Measurements from ENCODE around the gene SLC25A51. TPM values are rescaled to one million over a fixed set of nuclear protein-coding genes. Genes with fewer than 3 reads are reported as not detected.

The SLC25A51 gene
- total RNA-seq, 1 donor from 2014 or later = 28.5 TPM

DNA sequence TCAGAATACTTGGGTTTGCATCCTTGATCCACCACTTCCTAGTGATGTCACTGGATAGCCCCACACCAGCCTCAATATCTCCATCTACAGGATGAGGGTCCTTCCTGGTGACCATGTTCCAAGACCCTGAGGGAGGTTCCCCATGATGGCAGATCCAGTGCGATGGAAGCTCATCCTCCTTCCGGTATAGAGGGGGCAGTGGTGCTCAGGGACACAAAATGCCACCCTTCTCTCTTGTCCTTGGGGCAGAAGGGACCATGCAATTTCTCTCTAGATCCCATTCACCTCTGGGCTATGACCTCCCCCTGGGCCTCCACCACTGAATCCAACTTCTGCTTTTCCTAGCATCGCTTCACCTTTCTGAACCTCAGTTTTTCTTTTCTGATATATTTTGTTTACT is 5.4 kb upstream of the SLC25A51 start:
- DNase-seq (ENCODE audit: low spot score) = no peak
- no peaks in the 10 kb centered on the region for H3K36me3 Mint-ChIP-seq (ENCODE audit: low read depth, unreplicated experiment)
- TF ChIP-seq, protein P1, sequence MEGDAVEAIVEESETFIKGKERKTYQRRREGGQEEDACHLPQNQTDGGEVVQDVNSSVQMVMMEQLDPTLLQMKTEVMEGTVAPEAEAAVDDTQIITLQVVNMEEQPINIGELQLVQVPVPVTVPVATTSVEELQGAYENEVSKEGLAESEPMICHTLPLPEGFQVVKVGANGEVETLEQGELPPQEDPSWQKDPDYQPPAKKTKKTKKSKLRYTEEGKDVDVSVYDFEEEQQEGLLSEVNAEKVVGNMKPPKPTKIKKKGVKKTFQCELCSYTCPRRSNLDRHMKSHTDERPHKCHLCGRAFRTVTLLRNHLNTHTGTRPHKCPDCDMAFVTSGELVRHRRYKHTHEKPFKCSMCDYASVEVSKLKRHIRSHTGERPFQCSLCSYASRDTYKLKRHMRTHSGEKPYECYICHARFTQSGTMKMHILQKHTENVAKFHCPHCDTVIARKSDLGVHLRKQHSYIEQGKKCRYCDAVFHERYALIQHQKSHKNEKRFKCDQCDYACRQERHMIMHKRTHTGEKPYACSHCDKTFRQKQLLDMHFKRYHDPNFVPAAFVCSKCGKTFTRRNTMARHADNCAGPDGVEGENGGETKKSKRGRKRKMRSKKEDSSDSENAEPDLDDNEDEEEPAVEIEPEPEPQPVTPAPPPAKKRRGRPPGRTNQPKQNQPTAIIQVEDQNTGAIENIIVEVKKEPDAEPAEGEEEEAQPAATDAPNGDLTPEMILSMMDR (IDR thresholded peaks at IDR 0.05; ENCODE audit: unreplicated experiment) = no peak
- H3K4me1 Mint-ChIP-seq (ENCODE audit: unreplicated experiment) = peaks cover 18% of the 10 kb centered on the region
- no peak overlapping the region for H3K27ac Mint-ChIP-seq (ENCODE audit: unreplicated experiment)
- no peak overlapping the region for H3K4me3 Mint-ChIP-seq (ENCODE audit: unreplicated experiment)
- peaks cover 3% of the 10 kb centered on the region for H3K27me3 Mint-ChIP-seq (ENCODE audit: unreplicated experiment)
- H3K9me3 Mint-ChIP-seq (ENCODE audit: unreplicated experiment) = no peaks in the 10 kb centered on the region

- TF ChIP-seq, protein P1 (IDR thresholded peaks at IDR 0.05; ENCODE audit: unreplicated experiment) = no peak
- Mint-ChIP-seq H3K27me3 (ENCODE audit: unreplicated experiment) (peaks cover 1% of the 10 kb centered on the region), H3K36me3 (ENCODE audit: low read depth, unreplicated experiment) (no peaks in the 10 kb centered on the region), H3K4me1 (ENCODE audit: unreplicated experiment) (peaks cover 13% of the 10 kb centered on the region), H3K9me3 (ENCODE audit: unreplicated experiment) (no peaks in the 10 kb centered on the region), H3K4me3 (ENCODE audit: unreplicated experiment) (no peak overlapping the region), H3K27ac (ENCODE audit: unreplicated experiment) (no peak overlapping the region)
- DNase-seq (ENCODE audit: low spot score) = no peak
These were observed 4.8 kb upstream of the SLC25A51 start for GRCh38 chr9:37908698-37909186.

GRCh38 chr9:37908283-37908682 is 4.4 kb upstream of the SLC25A51 start:
- Mint-ChIP-seq H3K4me1 (ENCODE audit: unreplicated experiment) (peaks cover 8% of the 10 kb centered on the region), H3K27me3 (ENCODE audit: unreplicated experiment) (peaks cover 1% of the 10 kb centered on the region), H3K9me3 (ENCODE audit: unreplicated experiment) (no peaks in the 10 kb centered on the region), H3K27ac (ENCODE audit: unreplicated experiment) (no peak overlapping the region), H3K4me3 (ENCODE audit: unreplicated experiment) (no peak overlapping the region), H3K36me3 (ENCODE audit: low read depth, unreplicated experiment) (no peaks in the 10 kb centered on the region)
- TF ChIP-seq, protein P1 (IDR thresholded peaks at IDR 0.05; ENCODE audit: unreplicated experiment) = no peak
- no peak for DNase-seq (ENCODE audit: low spot score)

DNA sequence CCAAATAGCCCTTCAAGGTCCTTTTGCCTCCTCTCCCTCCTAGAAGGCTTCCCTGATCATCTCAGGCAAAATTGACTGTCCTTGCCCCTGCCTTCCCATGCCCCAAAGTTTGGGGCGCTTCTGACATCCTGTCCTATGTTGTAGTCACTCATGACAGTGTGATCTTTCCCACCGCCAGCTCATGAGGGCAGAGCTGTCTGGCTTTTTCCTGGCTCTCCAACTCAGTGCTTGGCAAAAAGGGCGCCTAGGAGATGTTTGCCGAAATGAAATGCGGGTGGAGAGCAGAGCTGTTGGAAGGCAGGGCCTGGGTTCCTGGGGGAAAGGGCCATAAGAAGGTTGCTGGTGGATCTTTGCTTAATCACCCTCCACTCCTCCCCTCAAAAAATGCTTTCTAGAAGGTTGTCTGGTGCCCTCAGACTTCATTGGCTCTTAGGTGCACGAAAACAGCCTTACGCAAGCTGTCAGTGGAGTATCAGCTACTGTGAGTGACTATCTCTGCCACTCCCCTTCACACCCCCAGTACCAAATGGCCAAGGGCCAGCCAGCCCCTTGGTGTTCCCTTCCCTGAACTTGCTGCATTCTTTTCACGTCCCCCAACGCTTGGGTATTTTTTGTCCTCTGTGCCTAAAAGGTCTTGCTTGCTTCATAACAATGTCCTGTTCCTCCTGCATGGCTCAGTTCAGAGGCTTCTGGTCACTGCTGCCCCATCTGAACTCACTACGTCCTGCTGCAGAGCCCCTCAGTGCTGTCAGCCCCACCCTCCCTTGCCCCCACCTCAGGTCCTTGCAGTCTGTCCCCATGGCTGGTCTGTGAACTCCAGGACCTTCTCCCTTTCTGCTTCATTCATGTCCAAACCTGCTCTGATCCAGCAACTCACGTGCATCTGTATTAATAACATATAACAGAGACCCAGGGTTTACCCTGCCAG is 2.6 kb upstream of the SLC25A51 start:
- no peaks in the 10 kb centered on the region for H3K36me3 Mint-ChIP-seq (ENCODE audit: low read depth, unreplicated experiment)
- H3K27me3 Mint-ChIP-seq (ENCODE audit: unreplicated experiment) = peaks cover 1% of the 10 kb centered on the region
- H3K4me3 Mint-ChIP-seq (ENCODE audit: unreplicated experiment) = no peak overlapping the region
- DNase-seq (ENCODE audit: low spot score) = no peak
- peaks cover 9% of the 10 kb centered on the region for H3K4me1 Mint-ChIP-seq (ENCODE audit: unreplicated experiment)
- H3K9me3 Mint-ChIP-seq (ENCODE audit: unreplicated experiment) = no peaks in the 10 kb centered on the region
- TF ChIP-seq, protein P1 (IDR thresholded peaks at IDR 0.05; ENCODE audit: unreplicated experiment) = no peak
- no peak overlapping the region for H3K27ac Mint-ChIP-seq (ENCODE audit: unreplicated experiment)

GRCh38 chr9:37905776-37906175 is 1.8 kb upstream of the SLC25A51 start:
- TF ChIP-seq, protein P1 (IDR thresholded peaks at IDR 0.05; ENCODE audit: unreplicated experiment) = no peak
- Mint-ChIP-seq H3K4me3 (ENCODE audit: unreplicated experiment) (peak overlapping the region; percentile 61), H3K27ac (ENCODE audit: unreplicated experiment) (no peak overlapping the region), H3K9me3 (ENCODE audit: unreplicated experiment) (no peaks in the 10 kb centered on the region), H3K4me1 (ENCODE audit: unreplicated experiment) (peaks cover 9% of the 10 kb centered on the region), H3K36me3 (ENCODE audit: low read depth, unreplicated experiment) (no peaks in the 10 kb centered on the region), H3K27me3 (ENCODE audit: unreplicated experiment) (peaks cover 1% of the 10 kb centered on the region)
- DNase-seq (ENCODE audit: low spot score) = no peak
